Effector memory CD4-positive, alpha-beta T cell (primary cell): ENCODE results near the gene GNG7.

Experiments used
- DNase-seq, 3 donors: peaks; one replicate each; pipeline ENCODE4 v3.0.0-alpha.2; 2020
- H3K27ac ChIP-seq: 2 replicates; pipeline ENCODE4 v1.7.0; 2013; ENCODE audit warnings: mild to moderate bottlenecking, low read length, moderate library complexity; ENCODE audit not compliant: insufficient read depth, poor library complexity, severe bottlenecking
- H3K27me3 ChIP-seq: replicated peaks from 2 replicates; pipeline ENCODE4 v1.7.0; 2013; ENCODE audit warnings: mild to moderate bottlenecking, low read length; ENCODE audit not compliant: insufficient read depth, control insufficient read depth, poor library complexity, severe bottlenecking
- H3K36me3 ChIP-seq: 2 replicates; pipeline ENCODE4 v1.7.0; 2013; ENCODE audit warnings: mild to moderate bottlenecking, low read length, moderate library complexity; ENCODE audit not compliant: control insufficient read depth, insufficient read depth
- H3K4me1 ChIP-seq: 2 replicates; pipeline ENCODE4 v1.7.0; 2013; ENCODE audit warnings: low read length, mild to moderate bottlenecking; ENCODE audit not compliant: control insufficient read depth, insufficient read depth, poor library complexity, severe bottlenecking
- H3K4me3 ChIP-seq: 2 replicates; pipeline ENCODE4 v1.7.0; 2013; ENCODE audit warnings: low read length, low read depth, mild to moderate bottlenecking; ENCODE audit not compliant: insufficient read depth, poor library complexity, severe bottlenecking
- H3K9me3 ChIP-seq: 2 replicates; pipeline ENCODE4 v1.7.0; 2013; ENCODE audit warnings: mild to moderate bottlenecking, low read length, moderate library complexity; ENCODE audit not compliant: control insufficient read depth

GNG7 gene

GRCh38 chr19:2483084-2483483 is 219.4 kb downstream of the GNG7 start:
- Histone ChIP-seq H3K27me3 (no peaks in the 10 kb centered on the region), H3K36me3 (no peaks in the 10 kb centered on the region)
- no peak for DNase-seq

GRCh38 chr19:2482354-2483038 is 220.0 kb downstream of the GNG7 start:
- peaks cover 13% of the 10 kb centered on the region for H3K4me1 ChIP-seq
- no peak overlapping the region for H3K4me3 ChIP-seq
- DNase-seq = no peak
- peaks cover 3% of the 10 kb centered on the region for H3K36me3 ChIP-seq
- H3K27ac ChIP-seq = no peak overlapping the region
- peaks cover 4% of the 10 kb centered on the region for H3K9me3 ChIP-seq
- H3K27me3 ChIP-seq = no peaks in the 10 kb centered on the region

More at GRCh38 chr19:2483084-2483483, 219.4 kb downstream of the GNG7 start:
- Histone ChIP-seq H3K27ac (no peak overlapping the region), H3K9me3 (peaks cover 4% of the 10 kb centered on the region), H3K4me3 (no peak overlapping the region), H3K4me1 (peaks cover 9% of the 10 kb centered on the region)

GRCh38 chr19:2481466-2481865 is 221.0 kb downstream of the GNG7 start:
- peaks cover 4% of the 10 kb centered on the region for H3K9me3 ChIP-seq
- no peak for DNase-seq
- H3K27me3 ChIP-seq = no peaks in the 10 kb centered on the region
- peaks cover 15% of the 10 kb centered on the region for H3K4me1 ChIP-seq
- H3K4me3 ChIP-seq = no peak overlapping the region
- no peak overlapping the region for H3K27ac ChIP-seq
- H3K36me3 ChIP-seq = peaks cover 12% of the 10 kb centered on the region

GRCh38 chr19:2479556-2480194 is 222.8 kb downstream of the GNG7 start:
- peaks cover 24% of the 10 kb centered on the region for H3K4me1 ChIP-seq
- H3K36me3 ChIP-seq = peaks cover 12% of the 10 kb centered on the region
- no peak overlapping the region for H3K4me3 ChIP-seq
- H3K9me3 ChIP-seq = peaks cover 4% of the 10 kb centered on the region
- H3K27ac ChIP-seq = peak overlapping the region; percentile 89
- no peak for DNase-seq
- H3K27me3 ChIP-seq = no peaks in the 10 kb centered on the region

GRCh38 chr19:2478756-2479555 is 223.5 kb downstream of the GNG7 start:
- no peaks in the 10 kb centered on the region for H3K27me3 ChIP-seq
- H3K4me1 ChIP-seq = peaks cover 26% of the 10 kb centered on the region
- peaks cover 12% of the 10 kb centered on the region for H3K36me3 ChIP-seq
- H3K4me3 ChIP-seq = peak overlapping the region; percentile 94
- peak overlapping the region; percentile 89 for H3K27ac ChIP-seq
- peak; percentile 64 to 73 (median 70) for DNase-seq
- peaks cover 4% of the 10 kb centered on the region for H3K9me3 ChIP-seq

- H3K36me3 ChIP-seq = peaks cover 12% of the 10 kb centered on the region
- H3K27me3 ChIP-seq = no peaks in the 10 kb centered on the region
- DNase-seq = peak; percentile 43 to 52 (median 47)
- peaks cover 4% of the 10 kb centered on the region for H3K9me3 ChIP-seq
- H3K27ac ChIP-seq = peak overlapping the region; percentile 89
- H3K4me1 ChIP-seq = peaks cover 26% of the 10 kb centered on the region
- H3K4me3 ChIP-seq = peak overlapping the region; percentile 94
Observed at GRCh38 chr19:2478278-2478755, 224.2 kb downstream of the GNG7 start.

GRCh38 chr19:2477732-2478191 is 224.7 kb downstream of the GNG7 start:
- peak in 1 of 3 donors; percentile 35 for DNase-seq
- H3K36me3 ChIP-seq = peaks cover 12% of the 10 kb centered on the region
- H3K27me3 ChIP-seq = no peaks in the 10 kb centered on the region
- H3K27ac ChIP-seq = peak overlapping the region; percentile 89
- H3K4me1 ChIP-seq = peaks cover 26% of the 10 kb centered on the region
- peak overlapping the region; percentile 94 for H3K4me3 ChIP-seq
- H3K9me3 ChIP-seq = no peaks in the 10 kb centered on the region

GRCh38 chr19:2477141-2477710 is 225.3 kb downstream of the GNG7 start:
- peak overlapping the region; percentile 89 for H3K27ac ChIP-seq
- H3K4me3 ChIP-seq = peak overlapping the region; percentile 94
- peaks cover 26% of the 10 kb centered on the region for H3K4me1 ChIP-seq
- peak in 1 of 3 donors; percentile 20 for DNase-seq
- no peaks in the 10 kb centered on the region for H3K9me3 ChIP-seq
- no peaks in the 10 kb centered on the region for H3K27me3 ChIP-seq
- peaks cover 12% of the 10 kb centered on the region for H3K36me3 ChIP-seq

- Histone ChIP-seq H3K4me3 (peak overlapping the region; percentile 94), H3K36me3 (peaks cover 12% of the 10 kb centered on the region)
- DNase-seq = peak; percentile 41 to 51 (median 51)
Observed at GRCh38 chr19:2476451-2477140, 225.9 kb downstream of the GNG7 start.

More at GRCh38 chr19:2476451-2477140, 225.9 kb downstream of the GNG7 start:
- no peaks in the 10 kb centered on the region for H3K9me3 ChIP-seq
- H3K4me1 ChIP-seq = peaks cover 26% of the 10 kb centered on the region
- H3K27ac ChIP-seq = peak overlapping the region; percentile 89
- no peaks in the 10 kb centered on the region for H3K27me3 ChIP-seq
